GM19035 (cell line): ENCODE measurements around the gene RHBDD2.
A peak's percentile ranks its signal among the peaks of the same experiment; 100 is the strongest.
"Not testable (repeated sequence)": the region's sequence is repeated elsewhere in the genome, so short reads cannot be mapped to it uniquely, and the experiment has no call there.

Source experiments
- ATAC-seq: cut with Tn5 transposase; IDR thresholded peaks from one replicate; pipeline ENCODE4 v1.9.1; 2021; ENCODE audit not compliant: unreplicated experiment

RHBDD2 gene

DNA sequence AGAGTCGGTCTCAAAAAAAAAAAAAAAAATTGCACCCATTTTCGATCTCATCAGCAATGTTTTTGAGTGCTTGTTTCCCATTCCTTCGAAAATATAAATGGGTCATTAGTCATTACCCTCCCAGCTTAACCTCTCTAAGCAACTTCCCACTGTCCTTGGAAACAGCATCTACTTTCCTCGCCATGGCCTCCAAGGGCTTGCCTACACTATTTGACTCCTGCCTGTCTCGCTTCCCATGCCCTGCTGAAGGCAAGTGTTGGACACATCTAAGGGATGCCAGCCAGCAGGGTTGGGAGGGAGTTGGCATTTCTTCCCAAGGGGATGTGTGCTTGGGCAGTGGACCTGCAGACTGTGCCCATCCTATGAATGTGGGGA lies 12.7 kb upstream of the RHBDD2 start:
- no peak for ATAC-seq

DNA sequence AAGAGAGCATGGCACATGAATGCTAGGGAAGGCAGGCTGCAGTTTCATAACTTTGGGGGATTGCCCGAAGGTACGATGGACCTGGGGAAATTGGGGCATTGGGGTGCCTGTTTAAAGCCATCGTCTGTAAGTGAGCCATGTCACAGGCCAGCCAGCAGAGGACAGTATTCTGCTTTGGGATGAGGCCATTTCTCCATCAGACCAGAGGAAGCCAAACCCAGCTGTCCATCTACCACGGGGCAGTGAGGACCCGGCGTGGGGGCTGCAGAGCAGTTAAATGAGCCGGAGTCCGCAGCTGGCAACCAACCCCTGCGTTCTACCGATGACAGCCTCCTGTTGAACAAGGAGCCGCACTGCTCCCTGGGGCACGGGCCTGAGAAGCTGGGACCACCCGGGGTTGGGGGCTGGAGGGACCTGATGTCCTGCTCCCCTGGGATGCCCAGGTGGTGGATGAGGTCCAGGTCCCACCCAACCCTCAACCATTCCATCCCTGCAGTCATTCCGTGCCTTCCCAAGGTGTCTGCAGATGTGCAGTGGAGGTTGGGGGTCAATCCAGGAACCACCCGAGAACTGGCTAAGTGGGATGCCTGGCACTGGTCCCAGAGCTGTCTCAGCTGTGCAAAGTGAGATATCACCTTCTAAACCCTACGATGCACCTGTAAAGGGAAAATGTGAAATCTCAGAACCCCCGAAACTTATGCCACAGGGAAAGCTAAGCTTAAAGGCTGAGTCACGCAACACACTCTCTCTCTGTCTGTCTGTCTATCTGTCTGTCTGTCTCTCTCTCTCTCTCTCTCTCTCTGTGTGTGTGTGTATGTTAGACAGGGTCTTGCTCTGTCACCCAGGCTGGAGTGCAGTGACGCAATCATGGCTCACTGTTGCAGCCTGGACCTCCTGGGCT lies 12.1 kb upstream of the RHBDD2 start:
- ATAC-seq, result no peak

DNA sequence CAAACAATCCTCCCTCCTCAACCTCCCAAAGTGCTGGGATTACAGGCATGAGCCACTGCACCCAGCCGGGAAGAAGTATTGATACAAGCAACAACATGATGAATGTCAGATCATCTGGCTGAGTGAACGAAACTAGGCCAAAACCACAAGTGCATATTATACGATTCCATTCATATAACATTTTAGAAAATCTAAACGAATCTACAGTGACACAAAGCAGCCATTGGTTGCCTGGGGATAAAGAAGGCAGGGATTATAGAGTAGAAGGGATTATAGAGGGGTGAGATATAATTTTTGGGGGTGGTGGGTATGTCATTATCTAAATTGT lies 11.5 kb upstream of the RHBDD2 start:
- ATAC-seq, result no peak

DNA sequence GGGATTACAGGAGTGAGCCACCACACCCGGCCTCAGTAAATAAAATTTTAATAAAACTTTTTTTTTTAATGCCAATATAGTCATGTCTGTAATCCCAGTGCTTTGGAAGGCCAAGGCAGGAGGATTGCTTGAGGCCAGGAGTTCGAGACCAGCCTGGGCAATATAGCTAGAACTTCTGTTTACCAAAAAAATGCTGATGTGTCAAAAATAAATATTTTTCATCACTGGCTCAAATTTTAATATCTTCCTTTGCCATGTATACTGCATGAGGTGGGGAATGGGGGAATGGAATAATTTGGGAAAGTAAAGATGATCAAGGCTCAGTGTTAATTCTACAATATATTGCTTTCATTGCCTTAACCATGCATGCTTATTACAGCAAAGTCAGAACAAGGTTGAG lies 10.7 kb upstream of the RHBDD2 start:
- ATAC-seq, result no peak

DNA sequence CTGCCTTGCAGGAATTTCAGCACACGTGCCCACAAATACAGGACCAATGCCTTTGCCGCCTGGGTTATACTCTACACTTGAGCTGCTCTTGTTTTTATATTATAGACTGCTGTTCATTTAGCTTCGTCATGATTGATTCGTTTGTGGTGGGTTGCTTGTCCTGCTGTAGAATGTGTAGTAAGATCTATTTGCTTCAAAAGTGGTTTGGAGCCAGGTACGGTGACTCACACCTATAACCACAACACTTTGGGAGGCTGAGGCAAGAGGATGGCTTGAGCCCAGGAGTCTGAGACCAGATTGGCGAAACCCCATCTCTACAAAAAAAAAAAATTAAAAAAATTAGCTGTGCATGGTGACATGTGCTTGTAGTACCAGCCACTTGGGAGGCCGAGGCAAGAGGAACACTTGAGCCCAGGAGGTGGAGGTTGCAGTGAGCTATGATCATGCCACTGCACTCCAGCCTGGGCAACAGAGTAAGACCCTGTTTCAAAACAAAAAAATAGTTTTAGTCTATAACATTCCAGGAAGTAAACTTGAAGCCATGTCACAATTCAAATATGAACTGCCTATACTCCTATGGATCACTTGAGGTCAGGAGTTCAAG lies 9.0 kb upstream of the RHBDD2 start:
- no peak for ATAC-seq

DNA sequence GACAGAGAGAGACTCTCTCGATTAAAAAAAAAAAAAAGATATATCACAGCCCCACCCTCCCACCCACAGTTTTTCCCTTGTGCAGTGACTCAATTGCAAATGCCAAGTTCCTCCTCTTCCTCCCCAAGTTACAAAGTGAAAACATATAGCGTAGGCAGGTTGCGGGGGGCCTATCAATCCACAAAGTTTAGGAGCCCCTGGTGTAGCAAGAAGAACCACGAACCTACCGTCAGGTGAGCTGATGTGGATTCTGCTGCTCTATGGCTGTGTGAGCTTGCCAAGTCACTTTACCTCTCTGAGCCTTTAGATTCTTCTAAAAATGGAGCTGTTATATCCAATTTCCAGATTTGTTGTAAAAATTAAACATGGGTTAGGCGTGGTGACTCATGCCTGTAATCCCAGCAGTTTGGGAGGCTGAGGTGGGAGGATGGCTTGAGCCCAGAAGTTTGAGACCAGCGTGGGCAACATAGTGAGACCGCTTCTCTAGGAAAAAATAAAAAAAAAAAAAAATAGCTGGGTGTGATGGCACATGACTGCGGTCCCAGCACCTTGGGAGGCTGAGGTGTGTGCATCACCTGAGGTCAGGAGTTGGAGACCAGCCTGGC lies 8.2 kb upstream of the RHBDD2 start:
- no peak for ATAC-seq

DNA sequence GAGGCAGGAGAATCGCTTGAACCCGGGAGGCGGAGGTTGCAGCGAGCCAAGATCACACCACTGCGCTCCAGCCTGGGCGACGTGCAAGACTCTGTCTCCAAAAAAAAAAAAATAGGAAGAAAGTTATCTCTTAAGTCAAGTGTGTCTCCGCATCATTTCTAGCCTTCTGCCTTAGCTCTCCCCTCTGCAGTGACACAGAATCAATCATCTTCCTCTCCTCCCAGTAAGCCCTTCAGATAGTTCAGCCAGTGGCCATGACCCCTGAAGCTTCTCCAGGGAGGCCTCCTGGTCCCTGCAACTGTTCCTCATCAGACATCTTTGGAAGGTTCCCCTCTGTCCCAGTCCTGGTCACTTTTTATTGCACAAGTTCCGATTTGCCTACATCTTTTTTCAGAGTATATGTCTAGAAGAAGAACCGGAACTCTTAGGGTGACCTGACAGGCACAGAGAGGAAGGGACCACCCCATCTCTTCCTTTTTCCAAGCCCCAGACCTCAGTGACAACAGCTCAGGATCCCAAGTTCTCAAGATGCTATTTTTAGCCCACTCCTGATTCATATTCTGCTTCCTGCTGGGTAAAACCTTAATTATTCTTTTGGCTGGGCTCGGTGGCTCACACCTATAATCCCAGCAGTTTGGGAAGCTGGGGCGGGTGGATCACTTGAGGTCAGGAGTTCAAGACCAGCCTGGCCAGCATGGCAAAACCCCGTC lies 6.6 kb upstream of the RHBDD2 start:
- no peak for ATAC-seq

DNA sequence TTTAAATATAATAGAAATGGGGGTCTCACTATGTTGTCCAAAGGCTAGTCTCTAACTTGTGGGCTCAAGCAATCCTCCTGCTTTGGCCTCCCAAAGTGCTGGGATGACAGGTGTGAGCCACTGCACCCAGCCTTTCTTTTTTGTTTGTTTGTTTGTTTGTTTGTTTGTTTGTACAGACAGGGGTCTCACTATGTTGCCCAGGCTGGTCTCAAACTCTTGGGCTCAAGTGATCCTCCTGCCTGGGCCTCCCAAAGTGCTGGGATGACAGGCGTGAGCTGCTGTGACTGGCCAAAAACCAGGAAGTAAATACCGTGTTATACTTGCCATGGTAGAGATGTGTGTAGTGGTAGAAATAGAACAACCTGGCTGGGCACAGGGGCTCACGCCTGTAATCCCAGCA lies 4.7 kb upstream of the RHBDD2 start:
- not testable (repeated sequence) for ATAC-seq

DNA sequence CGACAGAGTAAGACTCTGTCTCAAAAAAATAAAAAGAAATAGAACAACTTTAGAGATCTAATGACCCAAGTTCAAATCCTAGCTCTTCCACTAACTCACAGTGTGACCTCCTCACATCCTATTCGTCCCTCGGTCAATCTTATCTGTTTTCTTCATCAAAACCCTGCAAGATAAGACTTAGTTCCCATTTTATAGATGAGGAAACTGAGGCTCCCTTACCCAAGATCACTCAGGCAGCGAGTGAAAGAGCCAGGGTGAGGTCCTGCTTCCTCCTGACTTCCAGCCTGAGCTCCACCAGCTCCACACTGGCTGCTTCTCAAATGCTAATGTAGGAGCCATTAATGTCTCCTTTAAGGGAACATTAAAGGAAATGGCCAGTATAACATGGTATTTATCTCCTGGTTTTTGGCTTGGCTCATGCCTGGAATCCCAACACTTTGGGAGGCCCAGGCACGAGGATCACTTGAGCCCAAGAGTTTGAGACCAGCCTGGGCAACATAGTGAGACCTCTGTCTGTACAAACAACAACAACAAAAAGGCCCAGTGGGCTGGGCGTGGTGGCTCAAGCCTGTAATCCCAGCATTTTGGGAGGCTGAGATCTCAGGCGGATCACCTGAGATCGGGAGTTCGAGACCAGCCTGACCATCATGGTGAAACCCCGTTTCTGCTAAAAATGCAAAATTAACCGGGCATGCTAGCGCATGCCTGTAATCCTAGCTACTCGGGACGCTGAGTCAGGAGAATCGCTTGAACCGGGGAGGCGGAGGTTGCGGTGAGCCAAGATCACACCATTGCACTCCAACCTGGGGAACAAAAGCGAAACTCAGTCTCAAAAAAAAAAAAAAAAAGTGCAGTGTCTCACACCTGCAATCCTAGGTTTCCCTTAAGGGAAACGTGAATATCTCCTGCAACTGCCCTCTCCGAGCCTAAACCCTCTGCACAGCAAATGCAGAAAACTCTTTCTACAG lies 3.4 kb upstream of the RHBDD2 start:
- ATAC-seq, result no peak

DNA sequence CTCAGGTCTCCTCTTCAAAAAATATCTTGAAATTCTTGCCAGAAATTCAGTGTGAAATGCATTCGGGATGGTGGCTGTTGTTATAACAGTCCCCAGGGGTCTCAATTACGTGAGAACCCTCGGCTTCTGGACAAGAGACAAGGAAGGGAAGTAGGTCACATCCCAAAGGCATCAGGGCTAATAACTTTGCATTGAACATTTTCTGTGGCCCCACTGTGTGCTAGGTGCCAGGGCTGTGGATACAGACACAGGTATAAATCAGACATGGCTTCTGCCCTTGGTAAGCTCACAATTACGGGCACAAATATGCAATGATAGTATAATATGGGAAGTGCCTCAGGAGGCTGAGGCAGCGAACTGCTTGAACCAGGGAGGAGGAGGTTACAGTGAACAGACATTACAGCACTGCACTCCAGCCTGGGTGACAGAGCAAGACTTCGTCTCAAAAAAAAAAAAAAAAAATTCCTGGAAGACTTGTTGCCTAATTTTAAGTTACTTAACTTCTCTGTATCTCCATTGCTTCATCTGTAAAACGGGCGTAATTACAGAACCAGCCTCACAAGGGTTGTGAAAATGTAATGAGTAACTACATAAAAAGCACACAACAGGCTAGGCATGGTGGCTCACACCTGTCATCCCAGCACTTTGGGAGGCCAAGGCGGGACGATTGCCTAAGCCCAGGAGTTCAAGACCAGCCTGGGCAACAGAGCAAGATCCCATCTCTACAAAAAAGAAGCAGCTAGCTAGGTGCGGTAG lies 2.5 kb upstream of the RHBDD2 start:
- no peak for ATAC-seq

DNA sequence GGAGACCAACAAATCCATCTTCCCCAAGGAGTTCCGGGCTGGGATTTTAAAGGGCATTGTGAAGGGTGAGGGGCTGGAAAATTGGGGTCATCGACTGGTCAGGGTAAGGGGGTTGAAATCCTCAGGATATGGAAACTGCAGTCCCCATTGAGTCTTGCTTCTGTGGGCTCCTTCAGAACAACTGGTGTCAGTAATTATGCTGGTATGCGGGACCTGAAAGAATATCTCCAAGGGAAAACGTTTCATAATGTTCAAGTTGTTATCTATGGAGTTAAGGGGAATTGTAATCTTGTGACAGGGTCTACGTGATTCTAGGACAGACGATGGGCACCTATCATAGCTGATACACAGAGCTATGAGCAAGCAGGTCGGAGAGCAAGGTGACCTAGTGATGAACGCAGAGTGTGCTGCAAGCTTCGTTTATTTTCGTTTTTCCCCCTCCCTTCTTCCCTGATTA lies 494 bp upstream of the RHBDD2 start:
- ATAC-seq, result peak; percentile 35

DNA sequence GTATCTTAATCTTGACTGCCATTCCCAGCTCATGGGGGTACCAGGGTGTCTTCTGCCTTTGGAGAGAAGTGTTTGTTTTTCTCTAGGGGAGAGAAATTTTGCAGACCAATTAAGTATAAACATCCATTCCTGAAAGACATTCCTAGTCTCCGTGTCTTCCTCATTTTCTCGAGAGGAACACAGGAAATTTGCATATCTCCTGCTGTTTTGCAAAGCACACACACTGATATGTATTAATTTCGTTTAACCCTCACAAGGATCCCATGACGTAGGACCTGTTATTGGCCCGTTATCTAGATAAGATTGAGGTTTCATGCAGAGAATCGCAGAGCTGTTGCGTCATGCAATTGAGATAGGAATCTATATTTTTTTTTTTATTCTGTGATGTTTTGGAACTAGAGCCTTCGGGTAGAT lies 944 bp downstream of the RHBDD2 start:
- no peak for ATAC-seq

DNA sequence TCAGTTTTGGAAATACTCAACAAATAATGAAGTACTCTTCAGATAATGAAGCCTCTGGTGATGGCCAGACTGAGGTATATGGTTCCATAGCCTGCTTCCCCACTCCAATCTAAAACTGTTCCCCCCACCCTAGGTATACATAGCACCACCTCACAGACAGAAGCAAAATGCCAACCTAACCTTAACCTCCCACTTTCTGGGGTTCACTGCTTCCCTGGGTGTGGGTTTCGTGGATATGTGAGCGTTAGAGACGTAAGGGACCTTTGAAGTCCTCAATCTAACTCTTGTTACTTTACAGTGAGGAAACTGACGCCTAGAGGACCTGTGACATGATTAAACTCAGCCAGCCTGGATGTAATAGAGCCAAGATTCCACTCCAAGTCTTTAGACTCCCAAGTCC lies 1.4 kb downstream of the RHBDD2 start:
- no peak for ATAC-seq

DNA sequence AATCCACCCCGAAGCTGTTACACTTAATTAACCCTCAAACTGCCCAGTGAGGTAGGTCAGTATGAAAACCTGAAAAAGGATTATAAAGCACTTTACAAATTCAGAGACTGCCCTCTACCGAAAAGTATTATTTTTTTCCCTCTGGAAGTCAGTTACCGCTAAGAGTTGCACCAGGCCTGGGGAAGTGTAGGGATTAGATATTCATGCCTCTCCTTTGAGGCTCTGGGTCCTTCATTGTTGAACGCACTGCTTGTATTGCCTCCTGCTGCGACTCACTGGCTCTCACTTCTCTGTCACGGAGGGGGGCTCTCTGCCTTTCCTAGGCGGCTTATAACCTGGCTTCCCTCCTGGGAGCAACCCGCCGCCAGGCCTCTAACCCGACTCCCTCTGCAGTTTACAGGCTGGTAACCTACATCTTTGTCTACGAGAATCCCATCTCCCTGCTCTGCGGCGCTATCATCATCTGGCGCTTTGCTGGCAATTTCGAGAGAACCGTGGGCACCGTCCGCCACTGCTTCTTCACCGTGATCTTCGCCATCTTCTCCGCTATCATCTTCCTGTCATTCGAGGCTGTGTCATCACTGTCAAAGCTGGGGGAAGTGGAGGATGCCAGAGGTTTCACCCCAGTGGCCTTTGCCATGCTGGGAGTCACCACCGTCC lies 2.7 kb downstream of the RHBDD2 start:
- no peak for ATAC-seq

DNA sequence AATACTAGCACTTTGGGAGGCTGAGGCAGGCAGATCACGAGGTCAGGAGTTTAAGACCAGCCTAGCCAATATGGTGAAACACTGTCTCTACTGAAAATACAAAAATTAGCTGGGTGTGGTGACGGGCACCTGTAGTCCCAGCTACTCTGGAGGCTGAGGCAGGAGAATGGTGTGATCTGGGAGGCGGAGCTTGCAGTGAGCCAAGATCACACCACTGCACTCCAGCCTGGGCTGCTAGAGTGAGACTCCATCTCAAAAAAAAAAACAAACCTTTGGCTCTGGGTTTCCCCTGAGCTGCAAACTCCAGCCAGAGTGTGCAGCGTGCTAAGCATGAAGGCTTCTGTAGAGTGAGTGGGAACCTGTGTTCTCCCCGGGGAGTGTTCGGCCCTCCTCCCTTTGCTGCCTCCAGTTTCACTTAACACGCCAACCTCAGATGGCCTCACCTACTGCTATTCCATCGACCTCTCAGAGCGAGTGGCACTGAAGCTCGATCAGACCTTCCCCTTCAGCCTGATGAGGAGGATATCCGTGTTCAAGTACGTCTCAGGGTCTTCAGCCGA lies 4.5 kb downstream of the RHBDD2 start:
- not testable (repeated sequence) for ATAC-seq

DNA sequence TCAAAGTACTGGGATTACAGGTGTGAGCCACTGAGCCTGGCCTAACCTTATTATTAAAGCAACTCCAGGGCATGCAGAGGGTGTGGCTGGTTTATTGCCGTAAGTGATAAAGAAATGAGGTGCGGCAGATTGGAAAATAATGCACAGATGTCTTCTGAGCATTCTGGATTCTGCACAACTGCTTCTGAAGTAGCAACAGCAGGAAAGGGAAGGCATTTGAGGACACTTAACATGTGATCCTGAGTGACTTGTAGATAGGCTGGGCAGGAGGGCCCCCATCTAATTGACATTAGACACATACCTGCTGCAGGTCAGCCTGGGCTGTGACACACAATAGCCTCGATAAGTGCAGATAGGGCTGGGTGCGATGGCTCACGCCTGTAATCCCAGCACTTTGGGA lies 5.6 kb downstream of the RHBDD2 start:
- no peak for ATAC-seq

DNA sequence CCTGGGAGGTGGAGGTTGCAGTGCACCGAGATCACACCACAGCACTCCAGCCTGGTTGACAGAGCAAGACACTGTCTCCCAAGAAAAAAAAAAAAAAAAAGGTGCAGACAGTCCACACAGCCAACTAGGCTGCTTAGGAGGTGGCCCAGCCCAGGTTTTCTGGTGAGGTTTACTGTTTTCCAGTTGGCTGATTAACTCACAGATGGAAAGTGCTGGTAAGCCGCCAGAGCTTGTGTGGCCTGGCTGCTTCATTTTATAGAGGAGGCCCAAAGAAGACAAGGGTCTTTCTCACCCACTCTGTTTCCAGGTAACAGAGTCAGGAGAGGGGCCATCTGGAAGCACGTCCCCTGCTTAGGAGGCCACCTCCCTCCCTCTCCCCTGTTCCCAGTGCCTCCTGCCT lies 6.2 kb downstream of the RHBDD2 start:
- ATAC-seq, result no peak

DNA sequence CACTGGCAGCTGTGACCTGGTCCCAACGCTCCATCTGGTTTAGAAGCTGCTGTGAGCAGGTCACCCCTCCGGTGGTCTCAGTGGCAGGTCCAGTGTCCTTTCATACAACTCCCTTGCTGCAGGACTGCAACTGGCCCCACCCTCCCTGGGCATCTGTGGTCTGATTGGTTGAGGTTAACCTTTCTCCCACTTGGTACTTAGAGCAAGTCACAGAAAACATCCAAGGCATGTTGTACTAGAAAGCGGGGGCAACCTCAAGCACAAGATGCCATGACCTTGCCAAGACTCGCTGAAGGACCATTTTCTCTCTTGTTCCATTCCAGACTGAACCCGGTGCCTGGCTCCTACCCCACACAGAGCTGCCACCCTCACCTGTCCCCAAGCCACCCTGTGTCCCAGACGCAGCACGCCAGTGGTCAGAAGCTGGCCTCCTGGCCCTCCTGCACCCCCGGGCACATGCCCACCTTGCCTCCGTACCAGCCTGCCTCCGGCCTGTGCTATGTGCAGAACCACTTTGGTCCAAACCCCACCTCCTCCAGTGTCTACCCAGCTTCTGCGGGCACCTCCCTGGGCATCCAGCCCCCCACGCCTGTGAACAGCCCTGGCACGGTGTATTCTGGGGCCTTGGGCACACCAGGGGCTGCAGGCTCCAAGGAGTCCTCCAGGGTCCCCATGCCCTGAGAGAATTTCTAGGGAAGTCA lies 9.0 kb downstream of the RHBDD2 start:
- ATAC-seq, result no peak
